ENCODE results near the gene GOLT1B.
"Not testable (repeated sequence)": the region's sequence is repeated elsewhere in the genome, so short reads cannot be mapped to it uniquely, and the experiment has no call there.

The GOLT1B gene

GRCh38 chr12:21501258-21502163, at the start of gene GOLT1B, which contains the start of gene RECQL:
GOLT1B (plus strand) TSS chr12:21501789; CDS start chr12:21501924, 135 bp downstream.
RECQL (minus strand) TSS chr12:21501635; CDS start chr12:21499570, 2,065 bp downstream.
- peak; percentile 88 for DNase-seq

- no peak for DNase-seq
Measured at GRCh38 chr12:21453312-21453852, 48.2 kb upstream of the GOLT1B start.

GRCh38 chr12:21456291-21456780, 45.3 kb upstream of the GOLT1B start:
- peak; percentile 69 for DNase-seq

- DNase-seq, result no peak
Measured at GRCh38 chr12:21459474-21459873, 42.1 kb upstream of the GOLT1B start.

- DNase-seq, result not testable (repeated sequence)
Measured at GRCh38 chr12:21467334-21467733, 34.3 kb upstream of the GOLT1B start.

GRCh38 chr12:21471294-21471693, 30.3 kb upstream of the GOLT1B start:
- no peak for DNase-seq

- no peak for DNase-seq
Measured at GRCh38 chr12:21472197-21472823, 29.3 kb upstream of the GOLT1B start.

GRCh38 chr12:21475552-21475951, 26.0 kb upstream of the GOLT1B start:
- DNase-seq, result no peak

- DNase-seq, result no peak
Measured at GRCh38 chr12:21476949-21477348, 24.6 kb upstream of the GOLT1B start.

GRCh38 chr12:21478756-21479455, 22.7 kb upstream of the GOLT1B start:
- no peak for DNase-seq

- no peak for DNase-seq
Measured at GRCh38 chr12:21483531-21483930, 18.1 kb upstream of the GOLT1B start.

- no peak for DNase-seq
Measured at GRCh38 chr12:21485998-21486397, 15.6 kb upstream of the GOLT1B start.

- no peak for DNase-seq
Measured at GRCh38 chr12:21499765-21500164, 1.8 kb upstream of the GOLT1B start.

- no peak for DNase-seq
Measured at GRCh38 chr12:21500786-21501257, 767 bp upstream of the GOLT1B start.

GRCh38 chr12:21502164-21502496, 541 bp downstream of the GOLT1B start:
- DNase-seq, result peak; percentile 44

GRCh38 chr12:21502872-21503271, 1.3 kb downstream of the GOLT1B start:
- DNase-seq, result no peak

- DNase-seq, result no peak
Measured at GRCh38 chr12:21505888-21506287, 4.3 kb downstream of the GOLT1B start.

GRCh38 chr12:21507849-21508248, 6.3 kb downstream of the GOLT1B start:
- no peak for DNase-seq

GRCh38 chr12:21509768-21510167, 8.2 kb downstream of the GOLT1B start:
- no peak for DNase-seq

- DNase-seq, result no peak
Measured at GRCh38 chr12:21516281-21516680, 14.7 kb downstream of the GOLT1B start.

GRCh38 chr12:21518451-21518850, 16.9 kb downstream of the GOLT1B start:
- no peak for DNase-seq

- no peak for DNase-seq
Measured at GRCh38 chr12:21521541-21521940, 20.0 kb downstream of the GOLT1B start.

- DNase-seq, result no peak
Measured at GRCh38 chr12:21523148-21523547, 21.6 kb downstream of the GOLT1B start.

All from CD4-positive, alpha-beta T cell treated with Interleukin-17A for 4 hours (primary cell).